Left kidney (tissue), 2 donors: ENCODE results near the gene NTRK3. TPM values are rescaled to one million over a fixed set of nuclear protein-coding genes. Genes with fewer than 3 reads are reported as not detected.

Experiments
- DNase-seq: peaks from one replicate; pipeline ENCODE4 v3.0.0-alpha.2; 2013
- polyA plus RNA-seq: library from polyadenylated mRNA; unstranded; fragments of 120-200 nt; gene quantifications from one replicate; pipeline ENCODE4 v1.2.1, GENCODE V29; 2013; ENCODE audit not compliant: insufficient read length

Gene NTRK3
- polyA plus RNA-seq, 1 donor = 13.7 TPM

DNA sequence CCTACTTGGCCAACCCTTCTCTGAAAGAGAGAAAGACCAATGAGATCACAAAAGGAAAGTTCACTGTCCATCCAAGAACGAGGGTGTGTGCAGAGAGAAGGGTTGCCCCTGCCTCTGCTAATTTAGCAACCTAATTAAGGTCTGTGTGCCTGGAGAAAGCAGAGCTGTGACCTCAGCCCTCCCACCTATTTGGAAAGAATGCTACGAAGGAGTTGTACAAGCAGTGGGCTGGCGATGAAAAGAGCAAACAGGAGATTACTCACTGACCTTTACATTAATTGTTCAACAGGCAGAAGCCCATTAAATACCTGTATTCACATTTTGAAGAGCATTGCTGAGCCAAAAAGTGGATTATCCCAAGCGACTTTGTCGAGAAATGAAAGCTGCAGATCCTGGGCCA, 314.9 kb downstream of the NTRK3 start:
- no peak for DNase-seq

DNA sequence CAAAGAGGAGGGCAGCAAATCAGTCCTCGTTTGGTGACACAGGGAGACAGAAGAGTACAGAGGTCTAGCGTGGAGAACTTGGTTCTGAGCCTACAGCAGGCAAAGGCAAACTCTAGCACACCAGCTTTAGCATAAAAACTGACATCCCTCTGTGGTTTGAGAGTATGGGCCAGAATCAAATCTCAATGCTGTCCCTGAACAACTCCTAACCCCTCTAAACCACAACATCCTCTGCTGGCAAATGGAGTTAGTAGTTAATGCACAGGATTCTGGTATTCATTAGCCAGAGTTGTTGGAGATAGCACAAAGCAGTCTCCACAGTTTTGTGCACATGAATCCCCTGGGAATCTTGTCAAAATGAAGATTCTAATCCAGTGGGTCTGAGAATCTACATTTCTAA, 315.8 kb downstream of the NTRK3 start:
- DNase-seq = no peak

DNA sequence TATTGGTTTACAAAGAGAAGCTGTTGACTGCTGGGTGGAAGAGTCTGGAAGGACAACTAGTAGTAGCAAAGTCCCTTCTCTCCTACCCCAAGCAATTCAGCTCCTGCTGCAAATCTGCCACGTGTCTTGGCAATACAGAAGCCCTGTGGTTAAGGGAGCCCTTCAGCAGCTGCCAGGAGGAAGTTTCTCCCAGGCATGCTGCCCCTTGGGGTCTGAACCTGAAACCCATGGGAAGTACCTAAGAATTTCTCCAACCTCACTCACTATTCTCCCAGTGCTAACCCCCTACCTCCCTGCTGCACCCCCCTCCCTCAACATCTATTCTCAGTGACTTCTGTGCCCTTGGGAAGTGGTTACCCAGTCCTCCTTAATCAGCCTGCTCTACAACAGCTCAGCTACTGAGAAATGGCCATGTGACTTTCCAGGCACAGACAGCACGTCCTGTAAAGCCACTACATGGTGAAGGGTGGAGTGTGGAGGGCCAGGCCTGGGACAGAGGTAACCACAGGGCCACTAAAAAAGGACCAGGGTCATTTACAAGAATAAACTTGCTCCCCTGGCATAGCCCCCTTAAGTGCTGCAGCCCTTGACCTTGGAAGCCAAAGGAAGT, 316.6 kb downstream of the NTRK3 start:
- no peak for DNase-seq

DNA sequence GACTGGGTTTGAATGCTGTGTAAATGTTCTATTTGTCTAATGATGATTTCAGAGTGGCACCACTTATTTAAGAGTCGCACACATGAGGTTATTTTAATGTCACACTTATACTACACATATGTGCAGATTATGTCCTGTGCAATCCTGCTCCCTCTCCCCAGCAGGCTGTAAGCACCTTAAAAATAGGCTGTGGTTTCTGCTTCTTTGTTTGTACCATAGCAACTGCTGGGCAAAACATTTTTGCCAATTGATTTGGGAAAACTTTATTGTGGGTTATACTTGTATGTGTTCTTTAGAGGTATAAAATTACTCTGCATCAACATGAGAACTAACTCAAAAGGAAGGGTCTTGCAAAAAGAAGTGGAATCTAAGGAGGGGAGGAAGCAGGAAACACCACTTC, 318.5 kb downstream of the NTRK3 start:
- DNase-seq = no peak

DNA sequence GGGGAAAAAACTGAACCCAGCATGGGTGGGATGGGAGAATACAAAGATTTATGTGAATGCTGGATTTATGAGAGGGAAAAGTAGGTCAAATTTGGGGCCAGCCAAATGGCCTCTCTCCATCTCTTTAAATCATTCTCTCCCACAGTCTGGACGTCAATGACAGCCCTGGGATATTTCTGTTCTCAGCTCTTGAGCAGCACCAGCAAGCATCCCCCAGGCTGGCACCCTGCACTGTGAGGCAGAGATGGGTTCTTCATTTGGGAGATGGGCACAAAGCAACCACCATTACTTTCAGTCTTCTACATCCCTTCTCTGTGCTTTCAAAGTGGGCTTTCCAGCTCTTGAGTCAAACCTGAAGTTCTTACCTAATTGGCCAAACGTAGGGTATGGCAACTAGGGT, 321.0 kb downstream of the NTRK3 start:
- DNase-seq = no peak

DNA sequence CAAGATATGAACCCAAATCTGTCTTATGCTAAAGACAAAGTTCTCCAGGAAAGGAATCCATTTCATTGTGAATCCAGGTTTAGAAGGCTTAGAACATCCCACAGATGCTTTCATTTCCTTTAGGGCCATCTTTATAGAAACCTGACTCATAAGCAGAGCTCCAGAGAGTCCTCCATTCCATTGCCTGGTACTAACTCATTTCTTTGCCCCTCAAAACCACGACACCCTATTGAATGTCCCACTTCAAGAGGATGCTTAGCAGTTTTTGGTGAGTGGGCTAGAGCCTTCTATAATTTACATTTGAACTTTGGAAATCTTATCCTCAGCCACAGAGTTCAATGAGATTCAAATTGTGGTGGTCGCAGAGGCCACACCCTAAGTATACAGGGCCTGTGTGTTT, 325.0 kb downstream of the NTRK3 start:
- no peak for DNase-seq

DNA sequence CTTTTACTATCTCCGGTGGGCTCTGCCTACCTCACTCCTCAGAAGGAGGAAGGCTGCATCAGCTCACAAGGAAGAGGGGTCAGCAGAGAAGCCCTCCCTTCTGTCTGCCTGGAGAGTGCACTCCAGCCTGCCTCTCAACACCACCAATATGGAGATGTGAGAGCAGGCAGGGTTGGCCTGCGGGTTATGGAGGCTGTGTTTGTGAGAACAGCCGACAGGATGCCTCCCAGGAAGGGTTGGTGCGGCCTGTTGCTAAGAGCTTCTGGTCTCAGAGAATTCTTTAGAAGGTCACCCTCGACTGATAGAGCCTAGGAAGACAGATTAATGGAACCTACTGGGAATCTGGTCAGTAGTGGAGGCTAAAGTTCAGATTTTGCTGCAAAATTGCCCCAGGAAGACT, 326.1 kb downstream of the NTRK3 start:
- DNase-seq = no peak

DNA sequence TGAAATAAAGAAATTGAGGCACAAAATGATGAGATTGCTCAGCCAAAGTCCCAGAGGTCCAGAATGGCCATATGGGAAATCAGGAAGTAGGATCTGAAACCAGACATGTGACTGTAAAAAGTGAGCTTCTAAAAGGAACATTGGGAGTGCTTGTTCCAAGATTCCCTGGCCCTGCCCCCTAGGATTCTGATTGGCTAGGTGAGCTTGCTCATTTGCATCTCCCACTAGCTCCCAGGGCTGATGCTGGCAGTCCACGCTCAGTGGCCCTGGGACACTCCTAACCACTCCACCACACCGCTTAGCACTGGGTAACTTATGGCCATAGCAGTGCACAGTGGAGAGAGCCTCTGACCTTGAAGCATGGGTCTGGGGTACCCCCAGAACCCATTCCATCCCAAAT, 326.7 kb downstream of the NTRK3 start:
- DNase-seq = no peak

DNA sequence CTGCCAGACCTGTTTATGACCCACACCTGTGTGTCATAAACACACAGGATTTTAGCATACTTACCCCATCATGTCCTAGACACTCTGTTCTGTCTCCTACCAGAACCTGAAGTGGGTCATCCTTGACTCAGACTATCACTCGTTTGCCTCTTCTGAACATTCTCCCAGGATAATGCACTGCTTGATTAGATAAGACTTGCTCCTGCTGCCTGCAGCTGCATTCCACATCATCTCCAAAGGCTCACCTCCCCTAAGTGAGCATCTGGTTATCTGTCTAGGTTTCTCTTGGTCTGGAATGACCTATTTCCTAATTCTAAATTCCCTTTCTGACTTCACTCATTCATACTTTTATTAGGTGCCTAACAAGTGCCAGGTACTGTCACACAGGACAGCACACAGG, 332.1 kb downstream of the NTRK3 start:
- no peak for DNase-seq

DNA sequence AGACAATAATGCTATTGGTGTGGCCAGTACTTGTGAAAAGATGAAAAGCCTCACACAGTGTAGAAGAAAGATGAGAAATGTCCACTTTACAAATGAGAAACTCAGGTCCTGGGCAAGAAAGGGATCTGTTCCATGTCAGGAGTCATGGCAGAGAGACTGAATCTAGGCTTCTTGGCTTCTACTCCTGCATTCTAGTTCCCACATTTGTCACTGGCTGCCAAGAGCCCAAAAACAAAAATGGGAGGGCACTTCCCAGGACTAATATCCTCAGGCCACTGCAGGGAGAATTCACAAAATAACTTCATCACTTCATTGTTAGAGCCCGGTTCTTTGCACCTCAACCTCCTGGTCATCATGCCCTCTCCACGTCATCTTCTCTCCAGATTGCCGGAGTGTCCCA, 337.5 kb downstream of the NTRK3 start:
- DNase-seq = no peak

DNA sequence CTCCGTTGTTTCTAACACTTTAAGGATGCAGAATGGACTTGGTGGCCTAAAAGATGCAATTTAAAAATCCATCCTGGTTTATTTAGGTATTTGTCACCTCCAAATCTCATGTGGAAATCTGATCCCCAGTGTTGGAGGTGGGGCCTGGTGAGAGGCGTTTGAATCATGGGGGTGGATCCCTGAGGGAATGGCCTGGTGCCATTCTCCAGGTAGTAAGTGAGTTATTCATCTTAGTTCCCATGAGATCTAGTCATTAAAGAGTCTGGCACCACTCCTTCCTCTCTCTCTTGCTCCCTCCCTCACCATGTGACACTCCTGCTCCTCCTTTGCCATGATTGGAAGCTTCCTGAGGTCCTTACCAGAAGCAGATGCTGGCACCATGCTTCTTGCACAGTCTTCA, 339.1 kb downstream of the NTRK3 start:
- no peak for DNase-seq

DNA sequence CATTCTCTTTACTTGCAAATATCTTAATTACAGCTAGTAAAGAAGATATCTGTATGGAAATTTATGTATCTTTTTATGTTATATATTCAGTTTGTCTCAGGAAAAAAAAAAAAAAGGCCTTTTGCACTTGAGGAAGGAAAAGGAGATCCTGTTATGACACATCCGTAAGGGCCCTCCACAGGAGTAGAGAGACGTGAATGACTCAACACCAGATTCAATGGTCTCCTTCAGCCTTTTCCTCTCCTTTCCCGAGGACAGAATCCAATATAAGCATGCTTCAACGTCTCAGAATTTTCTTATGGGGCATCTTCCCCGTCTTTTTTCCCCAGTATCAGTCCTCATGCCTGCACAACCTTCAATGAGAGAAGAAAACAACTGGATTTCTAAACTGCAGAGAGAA, 340.3 kb downstream of the NTRK3 start:
- DNase-seq = no peak

DNA sequence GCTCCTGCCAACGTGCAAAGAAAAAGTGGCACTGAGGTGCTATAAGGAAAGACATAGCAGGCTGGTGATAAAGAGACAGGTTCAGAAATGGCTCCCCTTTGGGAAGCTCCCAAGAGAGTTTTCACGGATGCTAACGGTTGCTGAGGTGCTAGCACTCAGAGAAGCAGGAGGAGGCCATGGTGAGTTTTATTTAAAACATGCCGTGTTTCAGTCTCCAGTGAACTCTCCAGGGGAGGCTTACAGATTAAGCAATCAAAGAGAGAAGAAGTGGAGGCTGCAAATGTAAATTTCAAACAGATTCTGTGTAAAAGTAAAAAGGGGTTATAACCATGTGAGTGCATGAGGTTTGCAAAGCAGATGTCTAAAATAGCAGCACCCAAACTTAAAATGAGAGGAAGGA, 346.2 kb downstream of the NTRK3 start:
- no peak for DNase-seq

DNA sequence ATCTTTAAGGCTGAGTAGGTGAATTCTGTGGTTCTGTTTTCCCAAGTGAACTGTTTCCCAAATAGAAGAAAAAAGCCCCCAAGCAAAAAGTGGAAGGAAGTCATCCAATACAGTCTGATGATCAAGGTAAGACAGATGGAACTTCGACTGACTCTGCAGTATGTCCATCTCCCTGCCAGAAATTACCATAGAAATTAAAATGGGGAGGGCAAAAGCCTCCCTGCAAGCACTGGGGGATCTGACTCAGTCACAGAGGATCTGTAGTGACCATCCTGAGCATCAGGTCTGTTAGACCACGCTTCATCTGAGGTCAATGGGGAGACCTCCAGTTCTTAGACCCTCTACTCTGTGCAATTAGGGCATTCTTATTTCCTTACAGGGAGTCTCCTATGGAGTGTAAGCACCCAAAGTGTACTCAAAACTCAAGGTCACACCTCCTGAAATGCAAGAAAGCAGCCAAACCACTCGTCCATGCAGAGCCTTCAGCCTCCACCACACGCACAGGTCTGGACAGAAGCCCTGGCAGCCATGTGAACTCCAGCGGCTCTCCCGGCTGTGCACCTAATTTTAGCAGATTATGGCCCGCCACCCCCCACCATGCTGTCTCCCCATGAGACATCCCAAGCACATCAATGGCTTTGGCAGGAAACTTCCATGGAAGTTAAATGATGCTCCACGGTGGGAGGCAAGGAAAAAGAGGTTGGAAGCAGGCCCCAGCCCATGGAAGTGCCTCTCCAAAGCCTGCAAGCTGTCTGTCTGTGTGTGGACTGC, 348.7 kb downstream of the NTRK3 start:
- no peak for DNase-seq

DNA sequence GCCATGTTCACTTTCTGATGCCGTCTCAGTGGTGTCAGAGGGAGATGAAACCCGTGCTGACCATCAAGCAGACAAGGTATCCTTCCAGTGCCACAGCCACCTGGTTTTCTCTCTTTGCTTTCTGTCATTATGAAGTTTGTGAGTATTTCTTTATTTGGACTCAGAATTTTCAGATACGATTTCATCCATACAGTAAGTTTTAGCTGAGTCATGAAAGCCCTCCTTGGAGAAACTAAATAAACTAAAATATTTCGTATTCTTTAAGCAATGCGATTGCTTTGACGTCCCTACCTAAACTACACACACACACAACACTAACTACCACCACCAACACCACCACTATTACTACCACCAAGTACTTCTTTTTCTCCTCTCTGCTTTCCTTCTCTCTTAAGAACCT, 350.1 kb downstream of the NTRK3 start:
- no peak for DNase-seq

DNA sequence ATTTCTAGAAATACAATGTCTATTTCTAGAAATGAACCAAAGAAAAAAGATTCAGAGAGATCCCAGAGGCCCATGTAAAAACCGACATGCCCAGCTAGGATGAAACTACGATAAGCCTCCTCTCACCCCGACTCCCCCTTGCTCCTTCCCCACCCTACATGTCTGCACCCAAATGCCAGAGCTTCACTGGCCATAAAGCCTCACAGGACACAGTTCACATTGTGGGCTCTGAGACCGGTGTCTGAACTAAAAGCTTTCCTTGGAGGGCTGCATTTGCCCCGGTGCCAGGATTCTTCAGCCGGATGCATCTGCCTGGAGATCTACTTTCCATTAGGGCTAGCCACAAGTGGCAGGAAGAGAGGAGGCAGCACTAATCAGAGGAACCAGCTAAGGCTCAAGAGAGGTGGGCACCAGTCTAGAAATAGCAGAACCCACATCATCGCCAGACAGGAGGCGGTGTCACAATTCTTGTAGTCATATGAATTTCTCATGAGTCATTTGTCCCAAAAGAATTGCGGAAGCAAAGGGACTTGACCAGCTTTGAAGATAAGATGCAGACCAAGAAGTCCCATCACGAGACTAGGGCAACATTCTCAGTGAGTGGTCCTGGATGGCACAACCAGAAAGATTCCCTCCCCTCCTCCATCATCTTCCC, 353.6 kb downstream of the NTRK3 start:
- DNase-seq = no peak

DNA sequence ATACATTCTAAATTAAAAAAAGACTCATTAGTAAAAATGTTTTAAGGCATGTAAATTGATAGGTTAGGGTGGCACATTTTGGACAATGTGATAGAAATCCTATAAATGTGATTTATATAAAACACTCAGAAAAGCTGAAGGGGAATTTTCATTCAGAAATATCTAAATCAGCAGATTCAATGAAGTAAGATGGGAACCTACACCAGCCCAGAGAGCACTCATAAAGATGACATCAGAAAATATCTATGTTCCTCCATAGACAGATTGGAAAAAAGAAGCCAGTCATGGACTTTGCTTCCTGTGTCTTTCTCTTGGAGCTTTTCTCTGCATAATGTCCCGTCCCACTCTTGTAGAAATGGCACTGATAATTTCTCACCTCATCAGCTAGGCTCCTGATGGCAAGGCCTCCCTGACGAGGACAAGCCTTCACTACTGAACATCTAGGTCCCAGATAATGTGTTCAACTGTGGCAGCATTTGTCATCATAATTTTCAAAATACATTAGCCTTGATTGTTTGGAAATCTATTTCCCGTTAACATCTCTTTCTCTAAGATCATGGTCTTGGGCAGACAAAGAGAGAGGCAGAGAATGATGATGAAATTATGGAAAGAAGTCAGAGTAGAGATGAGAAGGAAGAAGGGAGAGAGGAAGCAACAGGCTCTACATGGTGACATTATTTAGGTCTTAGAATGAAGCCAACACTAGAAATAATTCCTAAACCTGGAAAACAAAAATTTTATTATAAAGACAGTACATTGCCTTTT, 354.4 kb downstream of the NTRK3 start:
- DNase-seq = no peak

DNA sequence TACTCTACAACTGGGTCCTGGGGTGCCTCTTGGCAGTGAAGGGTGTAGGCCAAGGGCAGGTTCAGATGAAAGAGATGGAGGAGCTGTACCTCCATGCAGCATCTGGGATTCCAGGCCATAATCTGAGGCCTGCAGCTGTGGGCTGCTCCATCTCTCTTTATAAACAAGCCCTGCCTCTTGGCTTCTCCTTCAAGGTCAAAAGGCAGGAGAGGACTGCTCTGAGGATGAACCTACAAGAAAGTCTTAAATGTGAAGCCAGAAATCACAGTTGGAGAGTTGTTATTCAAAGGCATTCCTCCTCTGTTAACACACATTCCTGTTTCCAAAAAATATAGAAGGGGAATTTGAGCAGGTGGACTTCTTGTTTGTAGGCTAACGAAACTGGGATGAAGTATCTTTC, 355.5 kb downstream of the NTRK3 start:
- DNase-seq = no peak

DNA sequence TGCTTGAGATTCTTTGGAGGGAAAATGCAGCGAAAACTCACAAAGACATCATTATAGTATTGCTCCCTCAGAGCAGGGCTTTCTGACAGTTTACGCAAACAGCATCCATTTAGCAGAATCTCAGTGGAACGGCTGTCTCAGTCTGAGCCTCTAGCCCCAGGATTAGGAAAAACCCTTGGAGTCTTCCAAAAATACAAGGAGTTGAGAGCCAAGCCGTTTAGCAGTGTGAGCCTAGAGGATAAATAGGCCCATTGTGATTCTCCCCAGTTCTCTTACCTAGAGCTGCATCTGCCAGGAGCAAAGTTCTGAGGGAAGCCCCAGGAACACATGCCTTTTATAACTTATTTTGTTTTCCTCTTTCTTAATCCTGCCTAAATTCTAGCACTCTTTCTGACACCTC, 359.6 kb downstream of the NTRK3 start:
- DNase-seq = no peak

DNA sequence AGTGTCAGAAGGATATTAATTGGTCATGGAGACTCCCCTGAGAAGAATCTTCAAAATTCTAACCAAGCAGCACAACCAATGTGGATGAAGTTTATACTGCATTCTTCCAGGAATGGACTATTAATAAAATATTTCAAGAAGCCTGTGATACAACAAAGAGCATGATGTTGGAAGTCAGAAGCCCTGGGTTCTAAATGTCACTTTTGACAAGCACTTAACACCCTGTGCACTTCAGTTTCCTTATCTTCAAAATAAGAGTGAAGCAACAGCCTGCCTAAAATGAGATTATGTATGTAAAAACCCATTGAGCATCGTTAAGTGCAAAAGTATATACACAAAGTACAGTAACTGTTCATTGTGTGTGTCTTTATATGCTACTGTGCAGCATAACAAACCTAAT, 369.4 kb downstream of the NTRK3 start:
- DNase-seq = no peak

DNA sequence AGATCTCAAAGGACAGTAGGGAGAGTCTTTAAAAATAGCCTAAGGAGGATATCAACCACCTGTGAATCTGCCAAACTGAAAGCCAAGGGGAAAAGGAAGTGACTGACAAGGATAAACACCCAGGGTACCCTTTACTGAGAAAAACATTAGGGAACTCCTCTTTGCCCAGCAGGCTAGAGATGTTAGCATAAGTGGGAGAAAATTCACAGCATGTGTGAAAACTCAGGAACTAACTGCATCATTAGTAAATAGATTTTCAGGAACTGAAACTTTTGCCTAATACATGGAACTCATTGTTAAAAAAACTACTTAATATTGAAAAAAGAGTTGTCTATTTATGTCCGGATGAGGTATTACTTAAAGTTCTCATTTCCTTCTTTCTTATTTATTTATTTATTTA, 375.5 kb downstream of the NTRK3 start:
- DNase-seq = no peak

DNA sequence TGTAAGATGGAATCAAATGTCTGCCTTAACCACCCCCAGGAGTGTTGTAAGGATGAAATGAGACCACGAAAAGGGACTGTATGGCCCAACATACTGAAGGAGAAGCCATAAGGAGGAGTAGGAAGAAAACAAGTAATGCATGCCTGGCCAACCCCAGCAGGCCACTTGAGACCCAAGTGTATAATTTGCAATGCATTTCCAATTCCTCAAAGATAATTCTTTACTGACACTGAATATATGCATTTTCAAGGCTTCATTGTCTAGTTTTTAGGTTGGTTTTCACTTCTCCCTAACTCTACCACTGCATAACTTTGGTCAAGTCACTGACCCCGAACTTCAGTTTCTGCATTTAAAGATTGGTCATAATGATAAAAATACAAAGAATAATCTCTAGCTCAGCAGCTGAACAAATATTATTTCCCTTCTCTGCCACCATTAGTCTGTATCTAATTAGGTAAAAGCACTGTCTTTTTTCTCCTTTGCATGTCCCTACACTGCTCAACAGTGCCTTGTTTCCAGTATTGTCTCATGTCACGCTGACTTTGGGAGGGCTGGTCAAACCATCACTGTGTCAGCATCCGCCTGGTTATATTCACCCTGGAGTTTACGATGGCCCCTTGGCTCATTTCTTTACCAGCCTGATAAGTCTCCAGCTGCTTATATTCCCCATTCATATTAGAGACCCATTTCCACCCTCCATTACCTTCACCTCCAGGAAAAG, 378.6 kb downstream of the NTRK3 start:
- no peak for DNase-seq
